Smooth muscle cell (in vitro differentiated cells): ENCODE data around the gene EIF1. TPM values are rescaled to one million over a fixed set of nuclear protein-coding genes. Genes with fewer than 3 reads are reported as not detected.
A peak's percentile ranks its signal among the peaks of the same experiment; 100 is the strongest.

Experiments
- DNase-seq: peaks from one replicate; lab custom pipeline; 2025; ENCODE audit not compliant: unreplicated experiment; lab: John Stamatoyannopoulos, UW
- H2AFZ ChIP-seq: fragments of 200-600 bp; sonication (generic); 2 replicates; pipeline ENCODE4 v1.6.0; 2016; ENCODE audit warnings: antibody characterized with exemption, low read depth, mild to moderate bottlenecking
- H3F3A ChIP-seq: fragments of 200-600 bp; sonication (generic); 2 replicates; pipeline ENCODE4 v1.6.0; 2017; ENCODE audit warnings: antibody characterized with exemption, low read depth
- H3K27ac ChIP-seq: fragments of 200-600 bp; sonication (generic); 2 replicates; pipeline ENCODE4 v1.5.1; 2016; ENCODE audit warnings: low read depth, mild to moderate bottlenecking
- H3K27me3 ChIP-seq: fragments of 200-600 bp; sonication (generic); 2 replicates; pipeline ENCODE4 v1.6.1; 2016; ENCODE audit warnings: low read depth, mild to moderate bottlenecking
- H3K36me3 ChIP-seq: fragments of 200-600 bp; sonication (generic); 2 replicates; pipeline ENCODE4 v1.5.1; 2016; ENCODE audit warnings: low read depth
- H3K4me1 ChIP-seq: fragments of 200-600 bp; sonication (generic); 2 replicates; pipeline ENCODE4 v1.5.1; 2016; ENCODE audit warnings: low read depth
- H3K4me2 ChIP-seq: fragments of 200-600 bp; sonication (generic); 2 replicates; pipeline ENCODE4 v1.6.0; 2016; ENCODE audit warnings: mild to moderate bottlenecking
- H3K4me3 ChIP-seq: fragments of 200-600 bp; sonication (generic); 2 replicates; pipeline ENCODE4 v1.5.1; 2016; ENCODE audit warnings: mild to moderate bottlenecking
- H3K79me2 ChIP-seq: fragments of 200-600 bp; sonication (generic); 2 replicates; pipeline ENCODE4 v1.6.0; 2016; ENCODE audit warnings: low read depth, mild to moderate bottlenecking
- H3K9ac ChIP-seq: fragments of 200-600 bp; sonication (generic); 2 replicates; pipeline ENCODE4 v1.6.0; 2016; ENCODE audit warnings: low read depth
- H3K9me3 ChIP-seq: fragments of 200-600 bp; sonication (generic); replicated peaks from 2 replicates; pipeline ENCODE4 v1.5.1; 2016; ENCODE audit warnings: low read depth
- H4K20me1 ChIP-seq: fragments of 200-600 bp; sonication (generic); 2 replicates; pipeline ENCODE4 v1.6.0; 2016; ENCODE audit warnings: low read depth
- CTCF ChIP-seq: fragments of 200-600 bp; sonication (generic); IDR thresholded peaks from 2 replicates; pipeline ENCODE4 v1.5.1; 2017; ENCODE audit warnings: borderline replicate concordance, mild to moderate bottlenecking, antibody characterized with exemption; ENCODE audit not compliant: insufficient read depth, poor library complexity, severe bottlenecking
- WGBS: methylation state at CpG from one replicate; pipeline ENCODE4 v1.1.7; 2016; ENCODE audit warnings: low lambda C conversion rate; 5-methylcytosine and 5-hydroxymethylcytosine counted together
- polyA plus RNA-seq: library from polyadenylated mRNA; unstranded; fragments of >200 nt; fragmentation: Nextera tagmentation; extraction: Ambion mirVana; gene quantifications from 2 replicates; pipeline ENCODE4 v1.2.1, GENCODE V29; 2016
- total RNA-seq: library from RNA; depleted of rRNA; stranded (reverse); fragments of >200 nt; gene quantifications from 2 replicates; pipeline ENCODE4 v1.2.3, GENCODE V29; 2014

EIF1 gene
- total and polyA plus RNA-seq, 2 experiments from 2014 or later, result 360 to 1,301 TPM

- Histone ChIP-seq H3K27ac (peak overlapping the region; percentile 87), H3K4me3 (no peak overlapping the region), H3K27me3 (no peaks in the 10 kb centered on the region), H4K20me1 (no peaks in the 10 kb centered on the region), H3K79me2 (no peaks in the 10 kb centered on the region), H3K36me3 (no peaks in the 10 kb centered on the region), H3K4me1 (peaks cover 10% of the 10 kb centered on the region), H3K9me3 (no peaks in the 10 kb centered on the region), H3K4me2 (no peak overlapping the region), H3F3A (no peaks in the 10 kb centered on the region), H3K9ac (peak overlapping the region; percentile 34), H2AFZ (no peak overlapping the region)
- DNase-seq, result no peak
- no peak for TF ChIP-seq CTCF
- WGBS, result 96% methylated on average over 16 of the region's 16 CpGs
Measured at GRCh38 chr17:41656249-41657023, 32.2 kb upstream of the EIF1 start.

- Histone ChIP-seq H3K27ac (no peak overlapping the region), H3K79me2 (no peaks in the 10 kb centered on the region), H3K9ac (no peak overlapping the region), H3K27me3 (no peaks in the 10 kb centered on the region), H3K4me1 (peaks cover 10% of the 10 kb centered on the region), H3K36me3 (no peaks in the 10 kb centered on the region), H4K20me1 (no peaks in the 10 kb centered on the region), H3K4me2 (no peak overlapping the region), H2AFZ (no peak overlapping the region), H3F3A (no peaks in the 10 kb centered on the region), H3K4me3 (no peak overlapping the region), H3K9me3 (no peaks in the 10 kb centered on the region)
- TF ChIP-seq CTCF, result no peak
- no peak for DNase-seq
- WGBS, result 96% methylated on average over 15 of the region's 16 CpGs
Measured at GRCh38 chr17:41657176-41657754, 31.4 kb upstream of the EIF1 start.

DNA sequence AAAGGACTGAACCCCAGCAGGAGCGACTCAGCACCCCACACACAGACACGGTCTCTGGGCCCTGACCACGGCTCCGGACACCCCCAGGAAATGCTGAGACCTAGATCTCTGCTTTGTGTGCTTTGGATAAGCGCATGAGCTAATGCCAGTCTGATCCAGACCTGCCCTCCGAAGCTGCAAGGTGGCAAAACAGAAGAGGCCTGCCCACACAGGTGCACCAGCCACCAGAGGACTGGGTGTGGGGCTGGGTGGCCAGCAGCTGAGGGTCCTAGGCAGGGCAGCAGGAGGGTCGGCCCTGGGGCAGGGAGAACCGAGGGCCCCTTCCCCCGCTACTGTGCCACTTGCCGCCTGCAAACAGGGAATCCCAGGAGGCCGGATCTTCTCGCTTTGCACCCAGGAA lies 30.7 kb upstream of the EIF1 start:
- WGBS, result 93% methylated on average over 12 of the region's 12 CpGs
- Histone ChIP-seq H3K4me1 (peaks cover 10% of the 10 kb centered on the region), H3K9ac (no peak overlapping the region), H3K36me3 (no peaks in the 10 kb centered on the region), H3K79me2 (no peaks in the 10 kb centered on the region), H4K20me1 (no peaks in the 10 kb centered on the region), H2AFZ (no peak overlapping the region), H3K4me3 (no peak overlapping the region), H3K4me2 (no peak overlapping the region), H3K27me3 (no peaks in the 10 kb centered on the region), H3K9me3 (no peaks in the 10 kb centered on the region), H3K27ac (no peak overlapping the region), H3F3A (no peaks in the 10 kb centered on the region)
- no peak for DNase-seq
- TF ChIP-seq CTCF, result no peak
